OCI-LY1 (cell line): ENCODE data around the gene PDE1C.

Experiments used
- H2AFZ ChIP-seq: fragments of 200-600 bp; sonication (generic), shearing (Covaris generic); 2 replicates; pipeline ENCODE4 v1.6.0; 2014; ENCODE audit warnings: antibody characterized with exemption, mild to moderate bottlenecking, low read length
- H3F3A ChIP-seq: fragments of 200-600 bp; sonication (generic), shearing (Covaris generic); 2 replicates; pipeline ENCODE4 v1.6.0; 2014; ENCODE audit warnings: mild to moderate bottlenecking, antibody characterized with exemption, low read length, moderate library complexity; ENCODE audit not compliant: insufficient read depth
- H3K27ac ChIP-seq: fragments of 200-600 bp; sonication (generic); 2 replicates; pipeline ENCODE4 v1.5.1; 2014; ENCODE audit warnings: low read length, mixed run types, mild to moderate bottlenecking, low read depth; ENCODE audit not compliant: poor library complexity, severe bottlenecking
- H3K27me3 ChIP-seq: fragments of 200-600 bp; sonication (generic); 2 replicates; pipeline ENCODE4 v1.6.0; 2014; ENCODE audit warnings: antibody characterized with exemption, mild to moderate bottlenecking, low read length, moderate library complexity; ENCODE audit not compliant: insufficient read depth
- H3K36me3 ChIP-seq: fragments of 200-600 bp; sonication (generic); 2 replicates; pipeline ENCODE4 v1.6.1; 2014; ENCODE audit warnings: mild to moderate bottlenecking, antibody characterized with exemption, low read length, moderate library complexity, mixed read lengths; ENCODE audit not compliant: insufficient read depth
- H3K4me1 ChIP-seq: fragments of 200-600 bp; sonication (generic); 2 replicates; pipeline ENCODE4 v1.5.1; 2014; ENCODE audit warnings: mild to moderate bottlenecking, low read length, moderate library complexity; ENCODE audit not compliant: insufficient read depth, severe bottlenecking
- H3K4me2 ChIP-seq: fragments of 200-600 bp; sonication (generic), shearing (Covaris generic); 2 replicates; pipeline ENCODE4 v1.6.1; 2014; ENCODE audit warnings: low read length
- H3K4me3 ChIP-seq: fragments of 200-600 bp; sonication (generic); 2 replicates; pipeline ENCODE4 v1.5.1; 2014; ENCODE audit warnings: low read length, low read depth, mild to moderate bottlenecking, mixed read lengths; ENCODE audit not compliant: poor library complexity, severe bottlenecking
- H3K79me2 ChIP-seq: fragments of 200-600 bp; shearing (Covaris generic); 2 replicates; pipeline ENCODE4 v1.6.1; 2016; ENCODE audit warnings: mixed run types, low read length, mixed read lengths; ENCODE audit not compliant: insufficient read depth
- H3K9ac ChIP-seq: fragments of 200-600 bp; sonication (generic), shearing (Covaris generic); 2 replicates; pipeline ENCODE4 v1.6.1; 2014; ENCODE audit warnings: mild to moderate bottlenecking, low read length, mixed read lengths
- H3K9me2 ChIP-seq: fragments of 200-600 bp; sonication (generic), shearing (Covaris generic); 2 replicates; pipeline ENCODE4 v1.6.1; 2014; ENCODE audit warnings: low read depth, mild to moderate bottlenecking, low read length, mixed read lengths
- H3K9me3 ChIP-seq: fragments of 200-600 bp; shearing (Covaris generic); 2 replicates; pipeline ENCODE4 v1.6.1; 2014; ENCODE audit warnings: low read length, mixed read lengths
- H4K20me1 ChIP-seq: fragments of 200-600 bp; sonication (generic), shearing (Covaris generic); 2 replicates; pipeline ENCODE4 v1.6.0; 2016; ENCODE audit warnings: mild to moderate bottlenecking, low read length; ENCODE audit not compliant: insufficient read depth
- EZH2 ChIP-seq: fragments of 200-600 bp; sonication (generic), shearing (Covaris generic); IDR thresholded peaks from 2 replicates; pipeline ENCODE4 v1.8.0; 2017; ENCODE audit warnings: borderline replicate concordance, mixed run types, mild to moderate bottlenecking, antibody characterized with exemption, low read length, moderate library complexity, mixed read lengths
- TF ChIP-seq, protein P1 (sequence below): fragments of 200-600 bp; sonication (generic), shearing (Covaris generic); IDR thresholded peaks from 2 replicates; pipeline ENCODE4 v1.5.1; 2017; ENCODE audit warnings: mild to moderate bottlenecking, antibody characterized with exemption, low read length, moderate library complexity, mixed read lengths

PDE1C gene

GRCh38 chr7:31853380-31853779 lies 216.8 kb downstream of the PDE1C start:
- no peaks in the 10 kb centered on the region for H3K9me2 ChIP-seq
- H3K4me2 ChIP-seq: no peak overlapping the region
- H3F3A ChIP-seq: no peaks in the 10 kb centered on the region
- H3K27me3 ChIP-seq: no peaks in the 10 kb centered on the region
- H3K4me1 ChIP-seq: no peaks in the 10 kb centered on the region
- no peak overlapping the region for H3K9ac ChIP-seq
- no peaks in the 10 kb centered on the region for H3K9me3 ChIP-seq
- no peaks in the 10 kb centered on the region for H3K79me2 ChIP-seq
- TF ChIP-seq EZH2: no peak
- TF ChIP-seq, protein P1, sequence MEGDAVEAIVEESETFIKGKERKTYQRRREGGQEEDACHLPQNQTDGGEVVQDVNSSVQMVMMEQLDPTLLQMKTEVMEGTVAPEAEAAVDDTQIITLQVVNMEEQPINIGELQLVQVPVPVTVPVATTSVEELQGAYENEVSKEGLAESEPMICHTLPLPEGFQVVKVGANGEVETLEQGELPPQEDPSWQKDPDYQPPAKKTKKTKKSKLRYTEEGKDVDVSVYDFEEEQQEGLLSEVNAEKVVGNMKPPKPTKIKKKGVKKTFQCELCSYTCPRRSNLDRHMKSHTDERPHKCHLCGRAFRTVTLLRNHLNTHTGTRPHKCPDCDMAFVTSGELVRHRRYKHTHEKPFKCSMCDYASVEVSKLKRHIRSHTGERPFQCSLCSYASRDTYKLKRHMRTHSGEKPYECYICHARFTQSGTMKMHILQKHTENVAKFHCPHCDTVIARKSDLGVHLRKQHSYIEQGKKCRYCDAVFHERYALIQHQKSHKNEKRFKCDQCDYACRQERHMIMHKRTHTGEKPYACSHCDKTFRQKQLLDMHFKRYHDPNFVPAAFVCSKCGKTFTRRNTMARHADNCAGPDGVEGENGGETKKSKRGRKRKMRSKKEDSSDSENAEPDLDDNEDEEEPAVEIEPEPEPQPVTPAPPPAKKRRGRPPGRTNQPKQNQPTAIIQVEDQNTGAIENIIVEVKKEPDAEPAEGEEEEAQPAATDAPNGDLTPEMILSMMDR: no peak
- no peak overlapping the region for H3K4me3 ChIP-seq
- H4K20me1 ChIP-seq: no peaks in the 10 kb centered on the region
- H2AFZ ChIP-seq: no peak overlapping the region
- H3K27ac ChIP-seq: no peak overlapping the region
- H3K36me3 ChIP-seq: no peaks in the 10 kb centered on the region

- H3K36me3 ChIP-seq: no peaks in the 10 kb centered on the region
- no peaks in the 10 kb centered on the region for H3K9me2 ChIP-seq
- no peak overlapping the region for H2AFZ ChIP-seq
- H3K9me3 ChIP-seq: no peaks in the 10 kb centered on the region
- H3K4me2 ChIP-seq: no peak overlapping the region
- H3K4me3 ChIP-seq: no peak overlapping the region
- TF ChIP-seq, protein P1: no peak
- H3K4me1 ChIP-seq: no peaks in the 10 kb centered on the region
- H3K9ac ChIP-seq: no peak overlapping the region
- H4K20me1 ChIP-seq: no peaks in the 10 kb centered on the region
- H3K79me2 ChIP-seq: no peaks in the 10 kb centered on the region
- no peaks in the 10 kb centered on the region for H3F3A ChIP-seq
- no peak overlapping the region for H3K27ac ChIP-seq
- H3K27me3 ChIP-seq: no peaks in the 10 kb centered on the region
These were observed 217.7 kb downstream of the PDE1C start for GRCh38 chr7:31852462-31852861.

- H2AFZ ChIP-seq: no peak overlapping the region
- H3K9ac ChIP-seq: no peak overlapping the region
- H3K27me3 ChIP-seq: no peaks in the 10 kb centered on the region
- H3K4me3 ChIP-seq: no peak overlapping the region
- no peaks in the 10 kb centered on the region for H3K4me1 ChIP-seq
- no peaks in the 10 kb centered on the region for H3K9me3 ChIP-seq
- no peak overlapping the region for H3K27ac ChIP-seq
- H3K79me2 ChIP-seq: no peaks in the 10 kb centered on the region
- H4K20me1 ChIP-seq: no peaks in the 10 kb centered on the region
- TF ChIP-seq, protein P1: no peak
- no peak for TF ChIP-seq EZH2
- H3K36me3 ChIP-seq: no peaks in the 10 kb centered on the region
- no peaks in the 10 kb centered on the region for H3K9me2 ChIP-seq
- no peak overlapping the region for H3K4me2 ChIP-seq
- no peaks in the 10 kb centered on the region for H3F3A ChIP-seq
These were observed 219.1 kb downstream of the PDE1C start for GRCh38 chr7:31851119-31851518.
